Parathyroid adenoma (tissue), 2 donors: ENCODE results near the gene PARD6A.

ENCODE experiments used
- H2AFZ ChIP-seq: fragments of 300-600 bp; sonication (generic); one replicate; pipeline ENCODE4 v1.7.0; 2017; ENCODE audit warnings: antibody characterized with exemption, mild to moderate bottlenecking
- H3K27ac ChIP-seq: fragments of 300-600 bp; sonication (generic); one replicate; pipeline ENCODE4 v1.7.0; 2017
- H3K27me3 ChIP-seq: fragments of 300-600 bp; sonication (generic); one replicate; pipeline ENCODE4 v1.7.0; 2017; ENCODE audit warnings: low read length; ENCODE audit not compliant: control insufficient read depth, insufficient read depth
- H3K36me3 ChIP-seq: fragments of 300-600 bp; sonication (generic); one replicate; pipeline ENCODE4 v1.7.0; 2017; ENCODE audit warnings: low read length; ENCODE audit not compliant: control insufficient read depth, insufficient read depth
- H3K4me1 ChIP-seq: fragments of 300-600 bp; sonication (generic); one replicate; pipeline ENCODE4 v1.7.0; 2017; ENCODE audit warnings: control low read depth
- H3K4me2 ChIP-seq: fragments of 300-600 bp; sonication (generic); one replicate; pipeline ENCODE4 v1.7.0; 2017; ENCODE audit warnings: low read length
- H3K4me3 ChIP-seq: fragments of 300-600 bp; sonication (generic); one replicate; pipeline ENCODE4 v1.7.0; 2017; ENCODE audit warnings: low read depth, low read length
- H3K79me2 ChIP-seq: fragments of 300-600 bp; sonication (generic); one replicate; pipeline ENCODE4 v1.7.0; 2017; ENCODE audit warnings: control low read depth
- H3K9ac ChIP-seq: fragments of 300-600 bp; sonication (generic); one replicate; pipeline ENCODE4 v1.7.0; 2017; ENCODE audit warnings: mild to moderate bottlenecking
- H3K9me3 ChIP-seq: fragments of 300-600 bp; sonication (generic); one replicate; pipeline ENCODE4 v1.7.0; 2017; ENCODE audit warnings: low read length; ENCODE audit not compliant: control insufficient read depth
- TF ChIP-seq, protein P1 (sequence below): fragments of 300-600 bp; sonication (generic); IDR thresholded peaks from one replicate; pipeline ENCODE4 v1.7.0; 2017; ENCODE audit warnings: antibody characterized with exemption, mild to moderate bottlenecking
- donor health status: primary hyperparathyroidism.

The PARD6A gene

GRCh38 chr16:67636713-67637112 lies 24.0 kb upstream of the PARD6A start:
- H3K9ac ChIP-seq, result no peak overlapping the region
- H3K27me3 ChIP-seq, result no peaks in the 10 kb centered on the region
- no peaks in the 10 kb centered on the region for H3K9me3 ChIP-seq
- H3K4me3 ChIP-seq, result no peak overlapping the region
- TF ChIP-seq, protein P1, sequence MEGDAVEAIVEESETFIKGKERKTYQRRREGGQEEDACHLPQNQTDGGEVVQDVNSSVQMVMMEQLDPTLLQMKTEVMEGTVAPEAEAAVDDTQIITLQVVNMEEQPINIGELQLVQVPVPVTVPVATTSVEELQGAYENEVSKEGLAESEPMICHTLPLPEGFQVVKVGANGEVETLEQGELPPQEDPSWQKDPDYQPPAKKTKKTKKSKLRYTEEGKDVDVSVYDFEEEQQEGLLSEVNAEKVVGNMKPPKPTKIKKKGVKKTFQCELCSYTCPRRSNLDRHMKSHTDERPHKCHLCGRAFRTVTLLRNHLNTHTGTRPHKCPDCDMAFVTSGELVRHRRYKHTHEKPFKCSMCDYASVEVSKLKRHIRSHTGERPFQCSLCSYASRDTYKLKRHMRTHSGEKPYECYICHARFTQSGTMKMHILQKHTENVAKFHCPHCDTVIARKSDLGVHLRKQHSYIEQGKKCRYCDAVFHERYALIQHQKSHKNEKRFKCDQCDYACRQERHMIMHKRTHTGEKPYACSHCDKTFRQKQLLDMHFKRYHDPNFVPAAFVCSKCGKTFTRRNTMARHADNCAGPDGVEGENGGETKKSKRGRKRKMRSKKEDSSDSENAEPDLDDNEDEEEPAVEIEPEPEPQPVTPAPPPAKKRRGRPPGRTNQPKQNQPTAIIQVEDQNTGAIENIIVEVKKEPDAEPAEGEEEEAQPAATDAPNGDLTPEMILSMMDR, result no peak
- peaks cover 6% of the 10 kb centered on the region for H3K4me1 ChIP-seq
- no peak overlapping the region for H3K27ac ChIP-seq
- no peaks in the 10 kb centered on the region for H3K36me3 ChIP-seq
- no peak overlapping the region for H2AFZ ChIP-seq
- H3K4me2 ChIP-seq, result no peak overlapping the region
- no peaks in the 10 kb centered on the region for H3K79me2 ChIP-seq

- H2AFZ ChIP-seq, result no peak overlapping the region
- no peaks in the 10 kb centered on the region for H3K9me3 ChIP-seq
- no peak overlapping the region for H3K4me3 ChIP-seq
- no peak overlapping the region for H3K9ac ChIP-seq
- H3K79me2 ChIP-seq, result no peaks in the 10 kb centered on the region
- no peak overlapping the region for H3K27ac ChIP-seq
- TF ChIP-seq, protein P1, result no peak
- H3K4me1 ChIP-seq, result peaks cover 15% of the 10 kb centered on the region
- no peaks in the 10 kb centered on the region for H3K27me3 ChIP-seq
- H3K4me2 ChIP-seq, result no peak overlapping the region
- H3K36me3 ChIP-seq, result no peaks in the 10 kb centered on the region
Measured at GRCh38 chr16:67637625-67638024, 23.1 kb upstream of the PARD6A start.

DNA sequence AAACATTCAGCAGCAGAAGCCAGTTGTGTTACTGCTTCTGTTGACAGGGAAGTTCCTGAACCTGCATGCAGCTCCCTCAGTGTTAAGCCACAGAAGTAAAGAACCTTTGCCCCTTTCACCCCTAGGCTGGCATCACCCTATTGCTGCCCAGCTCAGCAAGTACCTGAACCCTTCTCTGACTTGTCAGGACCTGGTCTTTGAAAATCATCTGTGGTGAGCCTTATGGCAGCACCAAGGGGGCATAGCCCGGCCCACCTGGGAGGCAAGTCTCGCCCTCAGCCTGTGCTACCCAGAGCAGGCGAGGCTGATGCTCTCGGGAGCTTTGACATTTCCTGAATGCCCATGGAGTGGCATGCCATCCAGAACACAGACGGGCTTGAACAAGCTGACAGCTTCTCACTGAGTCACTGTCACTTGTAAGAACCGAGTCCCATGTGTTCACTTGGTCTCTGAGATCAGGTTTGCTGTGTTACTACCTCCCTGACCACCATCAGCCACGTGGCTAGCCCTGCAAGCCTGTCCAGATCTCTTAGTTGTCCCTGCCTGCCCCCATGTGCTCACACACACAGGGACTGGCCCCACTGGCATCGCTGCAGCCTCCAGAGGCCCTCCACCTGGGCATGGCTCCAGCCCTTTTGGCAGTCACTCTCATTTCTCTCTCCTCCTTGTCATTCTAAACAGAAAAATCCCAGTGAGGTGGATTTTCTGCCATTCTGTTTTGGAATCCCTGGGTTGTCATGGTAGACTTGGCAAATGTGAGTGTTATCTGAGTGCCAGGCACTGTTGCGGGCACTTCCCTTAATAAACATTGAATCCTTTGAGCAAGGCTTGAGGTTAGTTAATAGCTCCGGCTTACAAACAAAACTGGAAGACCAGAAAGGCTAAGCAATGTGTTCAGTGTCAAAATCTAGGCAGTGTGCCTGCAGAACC lies 18.7 kb upstream of the PARD6A start:
- Histone ChIP-seq H3K36me3 (no peaks in the 10 kb centered on the region), H2AFZ (peak overlapping the region; percentile 74), H3K4me2 (no peak overlapping the region), H3K4me1 (peaks cover 11% of the 10 kb centered on the region), H3K27ac (peak overlapping the region; percentile 47), H3K79me2 (no peaks in the 10 kb centered on the region), H3K27me3 (no peaks in the 10 kb centered on the region), H3K4me3 (no peak overlapping the region), H3K9ac (no peak overlapping the region), H3K9me3 (no peaks in the 10 kb centered on the region)
- TF ChIP-seq, protein P1, result no peak

GRCh38 chr16:67644038-67644437 lies 16.7 kb upstream of the PARD6A start:
- Histone ChIP-seq H2AFZ (no peak overlapping the region), H3K36me3 (no peaks in the 10 kb centered on the region), H3K79me2 (no peaks in the 10 kb centered on the region), H3K27me3 (peaks cover 7% of the 10 kb centered on the region), H3K4me2 (no peak overlapping the region), H3K9me3 (no peaks in the 10 kb centered on the region), H3K4me1 (peaks cover 11% of the 10 kb centered on the region), H3K9ac (no peak overlapping the region), H3K27ac (no peak overlapping the region), H3K4me3 (no peak overlapping the region)
- TF ChIP-seq, protein P1, result no peak
